Lung (tissue), 12 donors: ENCODE data around the gene COL4A1. TPM values are rescaled to one million over a fixed set of nuclear protein-coding genes. Genes with fewer than 3 reads are reported as not detected.

ENCODE experiments used
- ATAC-seq: fragments of 200-7000 bp; cut with Tn5 transposase; one replicate; pipeline ENCODE4 v1.9.1; 2020; ENCODE audit warnings: moderate number of reproducible peaks; ENCODE audit not compliant: insufficient read depth, low FRiP score
- DNase-seq, 3 donors: peaks; one replicate each; pipeline ENCODE4 v3.0.0-alpha.2; 2013 to 2017
- H3K27ac ChIP-seq, 2 donors: one replicate each; pipeline ENCODE4 v1.5.1; 2013; ENCODE audit warnings: mild to moderate bottlenecking in 2 of 2, moderate library complexity in 2 of 2, control low read depth in 1 of 2, inconsistent platforms in 1 of 2, low read depth in 1 of 2, low read length in 1 of 2
- H3K27me3 ChIP-seq, 3 donors: one replicate each; pipeline ENCODE4 v1.5.1; 2013; ENCODE audit warnings: low read length in 2 of 3; ENCODE audit not compliant: control insufficient read depth in 3 of 3, insufficient read depth in 3 of 3
- H3K36me3 ChIP-seq, 4 donors: one replicate each; pipeline ENCODE4 v1.5.1; 2013; ENCODE audit warnings: low read length in 4 of 4, mild to moderate bottlenecking in 1 of 4, moderate library complexity in 1 of 4; ENCODE audit not compliant: control insufficient read depth in 4 of 4, insufficient read depth in 4 of 4
- H3K4me1 ChIP-seq, 5 donors: one replicate each; pipeline ENCODE4 v1.5.1; 2013; ENCODE audit warnings: low read length in 5 of 5, mild to moderate bottlenecking in 2 of 5, moderate library complexity in 1 of 5; ENCODE audit not compliant: control insufficient read depth in 5 of 5, insufficient read depth in 5 of 5
- H3K4me3 ChIP-seq: one replicate; pipeline ENCODE4 v1.5.1; 2013; ENCODE audit warnings: mild to moderate bottlenecking, control low read depth, moderate library complexity
- H3K9ac ChIP-seq, 2 donors: one replicate each; pipeline ENCODE4 v1.5.1; 2013; ENCODE audit warnings: low read length in 2 of 2, control low read depth in 1 of 2; ENCODE audit not compliant: insufficient read depth in 1 of 2
- H3K9me3 ChIP-seq, 4 donors: one replicate each; pipeline ENCODE4 v1.5.1; 2013; ENCODE audit warnings: low read length in 3 of 4, mild to moderate bottlenecking in 1 of 4, moderate library complexity in 1 of 4; ENCODE audit not compliant: control insufficient read depth in 4 of 4, insufficient read depth in 3 of 4
- CTCF ChIP-seq: IDR thresholded peaks from 2 replicates; pipeline ENCODE4 v1.5.1; 2012; ENCODE audit warnings: mild to moderate bottlenecking; ENCODE audit errors: control extremely low read depth, extremely low read depth
- WGBS, 2 donors: extraction: QIAGEN DNeasy Blood & Tissue Kit; methylation state at CpG; one replicate each; pipeline ENCODE4 v1.1.7; 2013; 5-methylcytosine and 5-hydroxymethylcytosine counted together
- polyA plus RNA-seq, 2 donors: library from polyadenylated mRNA; stranded (reverse); fragments of 200-250 nt; gene quantifications; one replicate each; pipeline ENCODE4 v1.2.1, GENCODE V29; 2013
- total RNA-seq, 2 donors: library from RNA; depleted of rRNA in 1 of 2; stranded (reverse); fragments of >200 nt in 1 of 2; gene quantifications; one replicate each; pipeline ENCODE4 v1.2.1, GENCODE V29; 2014 to 2021
- donor health status: control.
- donor health status: control.
- donor health status: Bipolar disorder and iron deficiency.
- donor health status: healthy.
- donor health status: DM: yes; HTN: yes; CAD: no.

COL4A1 gene
- total and polyA plus RNA-seq, 4 donors = 114 to 1,051 (median 318) TPM

- TF ChIP-seq CTCF = no peak
- no peak overlapping the region for H3K4me3 ChIP-seq
- peaks cover 0 to 4% (median 0%) of the 10 kb centered on the region in 3 donors for H3K27me3 ChIP-seq
- no peak for DNase-seq
- peaks cover 0 to 14% (median 9%) of the 10 kb centered on the region in 4 donors for H3K36me3 ChIP-seq
- WGBS, 2 donors = 65 to 83% methylated on average over 4 of the region's 4 CpGs
- peak overlapping the region; percentile 18 to 45 for H3K27ac ChIP-seq
- no peak for ATAC-seq
- peak overlapping the region in 1 of 2 donors; percentile 33 for H3K9ac ChIP-seq
- H3K9me3 ChIP-seq = peaks cover 0 to 2% (median 0%) of the 10 kb centered on the region in 4 donors
- peaks cover 11 to 35% (median 25%) of the 10 kb centered on the region in 5 donors for H3K4me1 ChIP-seq
Measured at GRCh38 chr13:110312339-110313031, 5.5 kb upstream of the COL4A1 start.

GRCh38 chr13:110311443-110312338, 4.7 kb upstream of the COL4A1 start:
- Histone ChIP-seq H3K36me3 (peaks cover 0 to 10% (median 4%) of the 10 kb centered on the region in 4 donors), H3K27ac (peak overlapping the region; percentile 71 to 77), H3K9me3 (no peaks in the 10 kb centered on the region), H3K4me3 (peak overlapping the region; percentile 21), H3K9ac (peak overlapping the region in 1 of 2 donors; percentile 33), H3K27me3 (no peaks in the 10 kb centered on the region), H3K4me1 (peaks cover 7 to 35% (median 21%) of the 10 kb centered on the region in 5 donors)
- no peak for TF ChIP-seq CTCF
- DNase-seq (no peak), ATAC-seq (no peak)
- 40 to 48% methylated on average over 30 of the region's 30 CpGs for WGBS, 2 donors

DNA sequence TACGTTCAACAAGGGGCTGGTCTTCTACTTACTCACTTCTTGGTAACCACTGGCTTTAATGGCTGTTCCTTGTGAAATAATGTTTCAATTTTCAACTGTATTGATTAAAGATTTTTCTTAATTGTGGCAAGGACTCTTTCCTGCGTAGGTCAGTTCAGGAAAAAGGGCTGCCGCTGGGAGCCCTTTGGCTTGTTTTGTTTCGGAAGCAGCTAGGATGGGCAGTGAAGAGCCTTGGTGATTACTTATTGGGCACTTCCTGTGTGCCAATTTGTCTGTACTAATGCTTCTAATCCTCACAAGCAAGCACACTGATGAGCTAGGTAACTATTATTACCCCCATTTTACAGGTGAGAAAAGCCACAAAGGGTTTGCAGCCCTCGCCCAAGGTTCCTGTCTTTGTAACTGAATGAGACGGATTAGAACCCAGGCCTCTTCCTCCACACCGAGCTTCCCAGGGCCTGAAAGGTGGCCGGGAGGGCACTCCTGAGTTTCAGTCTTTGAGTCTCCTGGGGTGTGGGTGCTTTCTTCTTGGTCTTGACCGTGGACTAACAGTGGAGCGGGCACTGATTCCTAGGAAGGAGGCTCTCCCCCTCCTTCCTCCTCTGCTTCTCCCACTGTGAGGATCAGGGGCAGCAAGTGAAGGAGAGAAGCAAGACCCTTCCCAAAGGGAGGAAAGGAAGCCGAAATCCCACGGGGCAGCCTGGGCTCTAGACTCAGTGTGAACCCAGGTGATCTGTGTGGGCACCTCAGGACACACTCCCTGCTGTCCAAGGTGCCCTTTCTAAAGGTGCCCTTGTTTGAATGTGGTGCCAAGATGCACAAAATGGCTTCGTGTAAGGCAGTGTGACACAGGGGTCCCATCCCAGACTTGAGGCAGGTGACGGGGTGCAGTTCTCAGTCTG, 3.8 kb upstream of the COL4A1 start:
- Histone ChIP-seq H3K9me3 (no peaks in the 10 kb centered on the region), H3K36me3 (peaks cover 0 to 10% (median 4%) of the 10 kb centered on the region in 4 donors), H3K9ac (no peak overlapping the region), H3K27me3 (no peaks in the 10 kb centered on the region), H3K4me1 (peaks cover 7 to 38% (median 19%) of the 10 kb centered on the region in 5 donors), H3K27ac (peak overlapping the region; percentile 71 to 77), H3K4me3 (peak overlapping the region; percentile 21)
- DNase-seq (no peak), ATAC-seq (no peak)
- WGBS, 2 donors = 59 to 67% methylated on average over 14 of the region's 14 CpGs
- no peak for TF ChIP-seq CTCF
